Adipose tissue (tissue), 3 donors: ENCODE data around the gene CAMKK1. TPM values are rescaled to one million over a fixed set of nuclear protein-coding genes. Genes with fewer than 3 reads are reported as not detected.

Source experiments
- H3K27ac ChIP-seq: one replicate; pipeline ENCODE4 v1.5.1; 2013; ENCODE audit warnings: low read depth, low read length
- WGBS, 3 donors: extraction: QIAGEN DNeasy Blood & Tissue Kit; methylation state at CpG; one replicate each; pipeline ENCODE4 v1.1.7; 2013; 5-methylcytosine and 5-hydroxymethylcytosine counted together
- polyA plus RNA-seq, 3 donors: library from polyadenylated mRNA; stranded (reverse); fragments of 200-250 nt; gene quantifications; one replicate each; pipeline ENCODE4 v1.2.3, GENCODE V29; 2013
- donor health status: healthy with polysubstance abuse.
- donor health status: Bipolar disorder and iron deficiency.
- donor health status: healthy.

Gene CAMKK1
- polyA plus RNA-seq, 3 donors = 3.5 to 6.9 (median 6.1) TPM

DNA sequence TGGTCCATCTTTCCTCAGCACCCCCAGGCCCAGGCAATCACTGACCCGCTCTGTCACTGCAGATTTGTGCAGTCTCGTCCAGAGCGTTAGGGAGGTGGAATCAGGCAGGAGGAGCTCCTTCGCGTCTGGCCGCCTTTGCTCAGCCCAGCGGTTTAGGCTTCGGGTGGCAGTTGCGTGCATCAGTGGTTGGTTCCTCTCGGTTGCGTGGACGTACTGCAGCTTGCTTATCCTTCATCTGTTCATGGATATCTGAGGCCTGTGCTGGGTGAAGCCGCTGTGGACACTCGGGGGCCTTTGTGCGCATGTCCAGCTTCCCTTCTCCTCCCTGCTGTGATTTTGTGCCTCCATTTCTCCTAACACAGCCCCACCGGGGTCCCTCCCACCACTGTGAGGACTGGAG lies 28.2 kb upstream of the CAMKK1 start:
- no peak overlapping the region for H3K27ac ChIP-seq
- 85 to 88% (median 88%) methylated on average over 16 of the region's 16 CpGs for WGBS, 3 donors

DNA sequence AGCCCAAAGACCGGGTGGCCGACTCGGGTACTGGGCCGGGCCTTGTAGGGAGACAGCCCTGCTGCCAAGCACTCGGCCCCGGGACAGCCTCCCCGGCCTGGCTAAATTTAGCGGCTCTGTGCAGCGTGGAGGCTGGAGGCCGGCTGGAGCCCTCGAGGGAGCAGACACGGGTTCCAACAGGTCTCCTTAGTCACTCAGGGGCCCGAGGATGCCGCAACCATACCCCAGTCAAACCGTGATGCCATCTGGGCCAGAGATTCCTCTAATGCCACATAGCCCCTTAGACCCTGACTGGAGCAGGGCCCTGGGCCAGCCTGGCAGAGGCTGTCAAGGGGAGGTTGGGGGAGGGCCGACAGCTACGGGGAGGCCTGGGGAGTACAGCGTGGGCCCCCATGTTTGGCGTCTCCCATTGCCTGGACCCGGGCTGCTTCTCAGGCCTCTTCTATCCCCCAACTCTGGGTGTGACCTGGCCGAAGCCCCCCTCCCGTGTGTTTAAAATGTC lies 26.3 kb upstream of the CAMKK1 start:
- WGBS, 3 donors = 82 to 91% (median 89%) methylated on average over 22 of the region's 22 CpGs
- H3K27ac ChIP-seq = no peak overlapping the region

DNA sequence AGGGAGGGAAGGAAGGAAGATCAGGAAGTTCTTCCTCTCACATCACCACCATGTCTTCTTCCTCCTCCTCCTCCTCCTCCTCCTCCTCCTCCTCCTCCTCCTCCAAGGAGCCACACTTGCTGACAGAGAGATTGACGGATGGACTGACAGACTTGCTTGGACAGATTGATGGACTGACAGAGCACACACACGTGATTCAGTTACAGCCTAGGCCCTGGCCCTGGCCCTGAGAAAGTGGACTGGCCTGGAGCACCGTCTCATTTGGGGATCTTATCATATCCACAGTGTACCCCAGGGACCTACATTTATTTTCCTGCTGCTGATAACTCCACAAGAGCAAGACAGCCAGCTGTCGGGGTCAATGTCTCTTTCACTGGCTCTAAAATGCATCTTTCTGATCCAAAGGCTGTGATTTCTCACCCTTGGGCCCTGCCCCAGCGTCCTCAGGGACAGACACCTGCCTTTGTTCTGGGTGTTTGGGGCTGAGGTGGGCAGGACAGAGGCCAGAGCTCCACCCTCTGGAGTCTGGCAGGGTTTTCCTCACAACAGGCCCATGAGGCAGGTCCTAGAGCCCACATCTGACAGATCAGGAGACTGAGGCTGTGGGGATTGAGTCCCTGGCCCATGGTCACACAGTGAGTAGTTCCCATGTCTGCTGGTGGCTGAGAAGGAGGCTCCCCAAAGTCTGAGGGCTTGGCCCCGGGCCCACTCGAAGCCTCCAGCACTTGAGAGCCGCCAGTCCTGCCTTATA lies 25.7 kb upstream of the CAMKK1 start:
- WGBS, 3 donors = 61 to 79% (median 79%) methylated on average over 8 of the region's 8 CpGs
- no peak overlapping the region for H3K27ac ChIP-seq

DNA sequence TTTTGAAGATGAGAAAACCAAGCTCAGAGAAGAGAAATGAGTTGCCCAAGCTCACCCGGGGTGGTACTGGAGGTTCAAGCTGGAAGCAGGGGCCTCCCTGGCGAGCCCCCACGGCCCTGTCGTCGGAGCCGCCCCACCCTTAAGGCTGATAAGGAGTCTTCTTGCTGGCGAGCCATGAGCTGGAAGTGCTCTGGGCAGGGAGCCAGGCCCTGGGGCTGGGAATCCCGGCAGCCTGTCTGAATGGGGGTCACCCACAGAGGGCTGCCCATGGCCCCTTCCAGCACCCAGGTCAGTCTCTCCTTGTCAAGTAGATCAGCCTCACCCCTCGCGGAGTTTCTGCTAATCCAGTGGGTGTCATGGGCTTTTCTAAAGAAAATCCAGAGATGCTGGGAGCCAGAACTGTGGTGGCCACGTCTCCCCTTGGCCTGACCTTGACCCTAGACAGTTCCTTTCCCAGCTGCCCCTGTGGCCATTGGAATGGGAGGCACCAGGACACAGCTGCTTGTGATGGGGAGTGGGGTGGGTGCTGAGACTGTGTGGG lies 24.6 kb upstream of the CAMKK1 start:
- WGBS, 3 donors = 7 to 20% (median 16%) methylated on average over 11 of the region's 11 CpGs
- H3K27ac ChIP-seq = no peak overlapping the region

DNA sequence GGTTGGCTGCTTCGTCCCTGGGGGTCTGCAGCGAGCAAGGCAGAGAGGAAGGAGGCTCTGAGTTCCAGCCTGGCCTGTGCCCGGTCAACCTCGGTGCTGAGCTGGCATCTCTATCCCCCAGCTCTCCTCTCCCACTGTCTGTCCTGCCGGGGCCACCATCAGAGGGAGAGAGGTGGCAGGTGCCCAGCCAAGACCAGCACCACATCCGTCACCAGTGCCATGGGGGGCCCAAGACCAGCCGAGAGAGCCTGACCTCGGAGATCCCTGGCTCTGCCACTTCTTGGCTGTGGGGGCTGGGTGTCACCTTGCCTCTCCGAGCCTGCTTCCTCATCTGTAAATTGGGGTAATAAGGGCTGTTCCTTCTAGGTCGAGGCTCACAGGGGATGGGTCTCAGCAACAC lies 24.0 kb upstream of the CAMKK1 start:
- H3K27ac ChIP-seq = no peak overlapping the region
- WGBS, 3 donors = 50 to 86% (median 54%) methylated on average over 10 of the region's 10 CpGs

DNA sequence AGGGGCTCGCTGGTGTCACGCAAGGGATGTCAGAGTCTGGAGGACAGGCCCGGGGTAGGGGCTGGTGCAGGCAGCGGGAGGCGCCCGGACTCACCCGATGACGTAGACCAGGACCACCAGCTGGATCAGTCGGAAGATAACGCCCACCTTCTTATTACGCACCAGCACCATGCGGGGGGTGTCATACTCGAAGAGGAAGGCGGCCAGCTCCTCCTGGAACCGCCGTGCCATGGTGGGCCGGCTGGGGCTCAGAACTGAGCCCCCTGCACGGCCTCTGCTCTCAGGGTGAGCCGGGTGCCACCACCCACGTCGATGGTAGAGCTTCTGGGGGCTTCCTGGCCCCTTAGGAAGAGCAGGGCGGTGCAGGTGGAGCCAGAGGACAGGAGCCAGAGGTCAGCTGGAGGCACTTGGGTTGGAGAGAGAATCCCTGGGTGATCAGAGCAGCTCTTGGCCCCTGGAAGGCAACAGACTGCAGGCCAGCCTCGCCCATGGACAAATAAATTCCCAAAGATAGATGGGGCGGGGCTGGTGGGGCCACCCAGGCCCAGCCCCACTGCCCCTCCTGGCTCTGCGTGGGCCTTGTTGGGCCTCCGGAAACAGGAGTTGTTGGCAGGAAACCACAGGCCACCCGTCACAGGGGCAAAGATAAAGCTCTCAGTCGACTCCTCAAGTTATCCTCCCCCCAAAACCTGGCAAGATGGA lies 23.3 kb upstream of the CAMKK1 start, which contains the start of gene P2RX1:
P2RX1 (minus strand) TSS at position 471 of the 702 bp plus-strand sequence; CDS start at position 231, 240 bp downstream.
- whole genome bisulfite sequencing, 3 donors = 42 to 77% (median 62%) methylated on average over 28 of the region's 28 CpGs

DNA sequence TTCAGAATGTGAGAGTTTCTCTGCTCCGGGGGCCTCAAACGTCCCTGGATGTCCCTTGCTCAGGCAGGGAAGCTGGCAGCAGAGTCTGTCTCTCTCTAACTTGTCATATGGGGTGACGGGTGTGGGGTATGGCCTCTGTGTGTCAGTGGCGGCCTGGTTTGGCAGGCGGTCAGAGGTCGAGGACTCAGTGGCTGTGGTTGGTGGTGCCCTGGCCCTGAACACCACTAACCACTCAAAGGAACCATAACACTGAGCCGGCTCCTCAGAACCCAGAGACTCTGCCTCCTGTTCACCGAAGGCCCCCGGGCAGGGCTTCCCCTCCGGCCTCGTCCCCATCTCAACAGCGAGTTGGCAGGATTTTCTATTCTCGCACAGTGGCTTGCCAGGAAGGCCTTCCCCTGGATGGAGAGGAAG lies 22.7 kb upstream of the CAMKK1 start:
- H3K27ac ChIP-seq = no peak overlapping the region
- WGBS, 3 donors = 47 to 86% (median 55%) methylated on average over 13 of the region's 13 CpGs

More for the DNA sequence above, 23.3 kb upstream of the CAMKK1 start, which contains the start of gene P2RX1:
- no peak within 1 kb of the TSS for H3K27ac ChIP-seq

DNA sequence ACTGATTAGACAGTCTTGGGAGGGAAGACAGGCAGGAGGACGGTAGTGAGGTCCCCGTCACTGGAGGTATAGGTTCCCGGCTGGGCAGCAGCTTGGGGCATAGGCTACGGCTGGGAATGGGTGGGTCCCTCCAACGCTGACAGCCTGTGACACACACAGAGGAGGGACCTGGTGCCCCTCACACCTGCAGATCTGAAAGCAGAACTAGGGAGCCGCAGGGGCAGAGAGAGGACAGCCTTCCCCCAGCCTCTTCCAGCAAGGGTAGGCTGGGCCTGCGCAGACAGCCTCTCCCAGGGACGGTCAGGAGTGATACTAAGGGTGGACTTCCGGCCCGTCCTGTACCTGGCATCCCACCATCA lies 21.4 kb upstream of the CAMKK1 start:
- 61 to 86% (median 64%) methylated on average over 10 of the region's 10 CpGs for WGBS, 3 donors
- H3K27ac ChIP-seq = no peak overlapping the region

DNA sequence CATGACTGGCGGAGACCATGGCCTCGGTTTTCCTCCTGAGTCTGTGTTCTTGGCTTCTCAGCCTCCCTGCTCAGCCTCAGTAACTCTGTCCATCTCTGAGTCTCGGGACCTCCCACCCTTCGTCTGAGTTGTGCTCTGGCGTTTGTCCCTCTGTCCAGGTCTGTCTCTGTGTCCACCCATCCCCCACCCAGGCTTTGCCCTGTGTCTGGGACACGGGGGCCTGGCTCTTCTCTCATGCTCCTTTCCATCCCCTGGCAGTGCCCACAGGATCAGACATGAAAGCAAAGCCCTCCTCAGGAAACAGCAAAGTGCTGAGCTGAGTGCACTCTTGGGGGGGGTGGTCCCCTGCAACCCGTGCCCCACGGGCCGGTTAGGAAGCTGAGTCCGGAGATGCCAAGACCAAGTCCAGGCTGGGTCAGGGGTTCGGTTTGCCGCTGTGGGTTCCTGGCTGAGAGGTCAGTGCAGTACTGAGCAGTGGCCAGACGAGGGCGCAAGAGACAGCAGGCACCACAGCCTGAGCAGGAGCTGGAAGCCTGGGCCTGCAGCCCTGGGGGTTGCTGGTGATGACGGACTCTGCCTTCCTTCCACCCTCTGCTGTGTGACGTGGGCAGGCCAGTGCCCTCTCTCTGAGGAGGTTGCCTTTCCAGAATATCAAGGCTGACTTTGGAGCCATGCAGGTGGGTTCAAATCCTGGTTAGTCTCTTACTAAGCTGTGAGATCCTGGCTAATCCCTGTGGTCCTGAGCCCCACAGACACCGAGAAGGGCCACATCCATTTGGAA lies 20.9 kb upstream of the CAMKK1 start:
- WGBS, 3 donors = 26 to 28% (median 27%) methylated on average over 17 of the region's 17 CpGs
- H3K27ac ChIP-seq = no peak overlapping the region

DNA sequence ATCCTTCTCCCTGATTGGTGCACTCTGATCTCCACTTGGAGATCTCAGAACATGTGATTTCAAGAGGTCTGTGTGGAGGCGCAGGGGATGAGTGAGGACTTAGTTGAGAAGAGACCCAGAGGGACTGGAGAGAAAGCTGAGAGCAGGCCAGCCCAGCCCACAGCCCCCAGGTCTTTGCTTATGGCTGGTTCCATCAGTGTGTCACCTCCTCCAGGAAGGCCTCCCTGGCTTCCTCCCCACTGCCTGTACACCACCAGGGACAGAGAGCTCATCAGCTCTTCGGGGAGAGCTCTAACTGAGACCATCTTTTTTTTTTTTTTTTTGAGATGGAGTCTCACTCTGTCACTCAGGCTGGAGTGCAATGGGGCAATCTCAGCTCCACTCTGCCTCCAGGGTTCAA lies 20.0 kb upstream of the CAMKK1 start:
- WGBS, 3 donors = 92 to 98% (median 96%) methylated on average over 2 of the region's 2 CpGs
- H3K27ac ChIP-seq = no peak overlapping the region

DNA sequence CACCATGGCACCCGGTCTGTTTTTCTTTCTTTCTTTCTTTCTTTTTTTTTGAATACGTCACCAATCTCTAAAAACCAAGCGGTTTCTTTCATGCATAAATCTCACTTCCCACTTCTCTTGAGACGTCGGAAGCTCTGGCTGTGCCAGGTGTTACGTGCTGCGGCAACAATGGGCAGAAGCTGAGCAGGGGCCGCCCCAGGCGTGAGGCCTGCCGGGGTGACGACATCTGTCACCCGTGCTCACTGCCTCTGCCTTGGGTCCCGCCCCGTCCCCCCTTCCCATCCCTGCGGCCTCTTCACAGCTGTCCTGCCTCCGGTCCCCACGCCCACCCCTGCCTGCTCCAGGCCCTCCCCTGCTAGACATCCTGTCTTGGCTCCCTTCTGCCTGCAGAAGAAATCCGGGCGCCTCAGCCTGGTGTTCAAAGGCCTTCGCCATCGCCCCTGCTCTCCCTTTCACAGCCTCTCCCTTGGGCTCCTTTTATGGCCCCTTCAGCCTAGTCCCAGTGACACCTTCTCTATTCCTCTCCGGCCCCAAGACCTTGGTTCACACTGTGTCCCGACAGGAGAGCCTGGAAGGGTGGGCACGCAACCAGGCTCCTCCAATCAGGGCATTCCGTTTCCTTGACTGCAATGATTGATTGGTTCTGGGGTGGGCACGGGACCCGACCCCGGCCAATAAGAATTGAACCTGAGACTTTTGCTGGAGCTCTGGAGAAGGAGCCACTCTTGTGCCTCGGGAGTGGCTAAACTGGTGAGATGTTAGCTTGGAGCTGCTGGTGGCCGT lies 18.6 kb upstream of the CAMKK1 start:
- no peak overlapping the region for H3K27ac ChIP-seq

DNA sequence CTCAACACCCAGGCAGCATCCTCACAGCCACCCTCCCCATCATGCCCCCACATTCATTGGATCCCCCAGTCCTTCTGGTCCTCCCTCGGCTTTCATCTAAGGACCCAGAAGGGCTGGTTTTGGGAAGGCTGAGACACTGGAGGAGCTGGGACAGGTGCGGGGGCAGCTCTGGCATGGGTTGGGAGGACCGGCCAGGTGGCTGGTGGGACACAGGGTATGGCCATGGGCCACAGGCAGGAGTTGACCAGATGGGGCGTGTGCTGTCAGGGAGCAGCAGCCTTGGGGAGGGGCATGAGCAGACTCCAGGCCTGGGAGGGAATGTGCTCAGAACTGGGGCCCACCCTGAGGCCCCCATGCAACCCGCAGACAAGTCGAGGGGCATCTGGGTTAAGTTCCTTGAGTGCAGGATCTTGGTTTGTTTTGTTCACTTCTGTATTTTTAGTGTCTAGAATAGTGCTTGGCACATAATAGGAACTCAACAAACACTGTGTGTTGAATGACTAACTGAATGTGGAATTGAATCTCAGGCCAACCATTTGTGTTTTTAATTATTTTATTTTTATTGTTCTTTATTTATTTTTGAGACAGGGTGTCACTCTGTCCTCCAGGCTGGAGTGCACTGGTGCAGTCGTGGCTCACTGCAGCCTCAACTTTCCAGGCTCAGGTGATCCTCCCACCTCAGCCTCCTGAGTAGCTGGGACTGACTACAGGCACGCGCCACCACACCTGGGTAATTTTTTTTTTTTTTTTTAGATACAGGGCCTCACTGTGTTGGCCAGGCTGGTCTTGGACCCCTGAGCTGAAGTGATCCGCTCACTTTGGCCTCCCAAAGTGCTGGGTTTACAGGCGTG lies 17.8 kb upstream of the CAMKK1 start:
- WGBS, 3 donors = 81 to 91% (median 84%) methylated on average over 11 of the region's 11 CpGs
- H3K27ac ChIP-seq = no peak overlapping the region

More for the DNA sequence above, 18.6 kb upstream of the CAMKK1 start:
- 39 to 74% (median 55%) methylated on average over 27 to 30 of the region's 30 CpGs for WGBS, 3 donors

DNA sequence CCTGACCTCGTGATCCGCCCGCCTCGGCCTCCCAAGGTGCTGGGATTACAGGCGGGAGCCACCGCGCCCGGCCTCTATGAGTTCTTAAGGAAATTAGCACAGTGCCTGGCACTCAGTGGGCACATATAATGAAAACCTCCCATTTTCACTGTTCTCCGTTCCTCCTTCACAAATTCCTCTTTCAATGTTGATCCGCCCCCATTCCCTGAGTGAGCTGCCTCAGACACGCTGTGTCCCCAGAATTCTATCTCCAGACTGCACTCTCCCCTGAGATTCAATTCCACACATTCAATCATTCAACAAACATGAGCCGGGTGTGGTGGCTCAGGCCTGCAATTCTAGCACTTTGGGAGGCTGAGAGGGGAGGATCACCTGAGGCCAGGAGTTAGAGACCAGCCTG lies 16.4 kb upstream of the CAMKK1 start:
- WGBS, 3 donors = 91 to 96% (median 93%) methylated on average over 11 to 12 of the region's 12 CpGs
- H3K27ac ChIP-seq = no peak overlapping the region

DNA sequence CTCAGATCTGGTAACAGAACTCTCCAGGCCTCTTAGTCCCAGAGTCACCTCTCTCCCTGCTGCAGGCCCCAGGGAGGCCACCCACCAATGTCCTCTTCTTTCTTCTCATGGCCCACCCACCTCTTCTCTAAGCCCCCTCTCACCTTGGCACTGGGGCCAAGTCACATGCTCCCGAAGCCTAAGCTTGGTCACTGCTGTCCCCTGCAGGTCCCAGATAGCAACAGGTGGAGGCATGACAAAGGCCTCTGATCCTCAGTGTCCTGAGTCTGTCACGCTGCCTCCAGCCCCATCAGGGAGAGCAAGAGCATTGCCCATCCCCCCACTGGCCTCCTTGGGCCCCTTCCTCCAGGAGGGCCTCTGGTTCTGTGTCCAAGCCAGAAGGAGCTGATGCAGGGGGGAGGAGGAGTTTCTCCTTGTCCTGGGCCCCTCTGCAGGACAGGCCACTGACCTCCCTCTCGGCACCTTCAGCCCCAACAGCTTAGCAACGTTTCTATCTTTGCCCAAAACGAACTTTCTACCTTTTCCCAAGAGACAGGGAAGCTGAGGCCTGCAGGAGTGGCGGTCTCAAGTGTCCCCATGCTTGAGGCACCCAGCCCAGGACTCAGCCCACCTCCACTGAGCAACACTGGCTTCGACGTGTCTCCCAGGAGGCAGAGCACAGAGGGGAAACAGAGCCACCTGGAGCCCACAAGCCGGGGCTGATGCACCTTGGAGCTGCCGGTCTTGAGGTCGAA lies 14.8 kb upstream of the CAMKK1 start:
- no peak overlapping the region for H3K27ac ChIP-seq
- 79 to 83% (median 82%) methylated on average over 11 of the region's 11 CpGs for WGBS, 3 donors

DNA sequence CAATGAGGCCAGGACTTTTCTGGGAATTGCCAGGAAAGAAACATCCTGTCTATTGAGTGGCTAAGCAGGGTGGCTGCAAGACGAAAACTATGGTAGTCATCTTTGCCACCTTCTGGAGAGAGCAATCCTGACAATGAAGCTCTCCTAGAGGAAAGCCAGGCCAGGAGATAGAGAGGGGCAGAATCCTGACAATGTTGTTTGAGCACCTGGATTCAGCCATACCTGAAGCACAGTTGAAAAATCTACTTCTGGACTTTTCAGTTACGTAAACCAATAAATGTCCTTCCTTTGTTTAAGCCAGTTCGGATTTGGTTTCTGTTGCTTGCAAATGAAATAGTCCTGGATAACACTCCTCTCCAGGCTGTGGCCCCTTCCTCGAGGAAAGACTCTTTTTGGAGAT lies 14.0 kb upstream of the CAMKK1 start:
- WGBS, 3 donors = 87 to 93% (median 93%) methylated on average over 4 of the region's 4 CpGs
- no peak overlapping the region for H3K27ac ChIP-seq

DNA sequence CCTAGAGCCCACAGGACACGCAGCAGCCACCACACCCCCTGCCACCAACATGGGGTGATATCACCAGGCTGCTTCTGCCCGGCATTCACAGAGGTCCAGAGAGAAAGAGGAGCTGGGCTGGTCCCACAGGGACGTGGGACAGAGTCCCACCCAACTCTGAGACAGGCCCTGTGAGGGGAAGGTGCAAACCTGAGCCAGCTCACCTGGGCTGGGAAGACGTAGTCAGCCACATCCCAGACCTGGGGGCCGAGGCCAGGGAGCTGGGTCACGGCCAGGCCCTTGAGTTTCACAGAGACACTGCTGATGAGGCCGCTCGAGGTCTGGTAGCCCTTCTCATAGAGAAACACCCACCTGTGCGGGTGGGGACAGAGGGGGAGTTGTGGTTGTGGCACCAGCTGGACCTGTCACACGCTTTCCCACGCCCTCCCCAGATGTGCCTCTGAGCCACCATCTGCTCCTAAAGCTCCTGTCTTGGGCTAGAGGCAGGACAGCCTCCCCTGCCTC lies 12.2 kb upstream of the CAMKK1 start:
- no peak overlapping the region for H3K27ac ChIP-seq
- WGBS, 3 donors = 44 to 91% (median 73%) methylated on average over 10 to 11 of the region's 11 CpGs
